ENCODE measurements around the gene TRIL. TPM values are rescaled to one million over a fixed set of nuclear protein-coding genes. Genes with fewer than 3 reads are reported as not detected.

The TRIL gene, protein sequence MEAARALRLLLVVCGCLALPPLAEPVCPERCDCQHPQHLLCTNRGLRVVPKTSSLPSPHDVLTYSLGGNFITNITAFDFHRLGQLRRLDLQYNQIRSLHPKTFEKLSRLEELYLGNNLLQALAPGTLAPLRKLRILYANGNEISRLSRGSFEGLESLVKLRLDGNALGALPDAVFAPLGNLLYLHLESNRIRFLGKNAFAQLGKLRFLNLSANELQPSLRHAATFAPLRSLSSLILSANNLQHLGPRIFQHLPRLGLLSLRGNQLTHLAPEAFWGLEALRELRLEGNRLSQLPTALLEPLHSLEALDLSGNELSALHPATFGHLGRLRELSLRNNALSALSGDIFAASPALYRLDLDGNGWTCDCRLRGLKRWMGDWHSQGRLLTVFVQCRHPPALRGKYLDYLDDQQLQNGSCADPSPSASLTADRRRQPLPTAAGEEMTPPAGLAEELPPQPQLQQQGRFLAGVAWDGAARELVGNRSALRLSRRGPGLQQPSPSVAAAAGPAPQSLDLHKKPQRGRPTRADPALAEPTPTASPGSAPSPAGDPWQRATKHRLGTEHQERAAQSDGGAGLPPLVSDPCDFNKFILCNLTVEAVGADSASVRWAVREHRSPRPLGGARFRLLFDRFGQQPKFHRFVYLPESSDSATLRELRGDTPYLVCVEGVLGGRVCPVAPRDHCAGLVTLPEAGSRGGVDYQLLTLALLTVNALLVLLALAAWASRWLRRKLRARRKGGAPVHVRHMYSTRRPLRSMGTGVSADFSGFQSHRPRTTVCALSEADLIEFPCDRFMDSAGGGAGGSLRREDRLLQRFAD
- 0.33 and 0.79 TPM in 2 replicates for total RNA-seq

DNA sequence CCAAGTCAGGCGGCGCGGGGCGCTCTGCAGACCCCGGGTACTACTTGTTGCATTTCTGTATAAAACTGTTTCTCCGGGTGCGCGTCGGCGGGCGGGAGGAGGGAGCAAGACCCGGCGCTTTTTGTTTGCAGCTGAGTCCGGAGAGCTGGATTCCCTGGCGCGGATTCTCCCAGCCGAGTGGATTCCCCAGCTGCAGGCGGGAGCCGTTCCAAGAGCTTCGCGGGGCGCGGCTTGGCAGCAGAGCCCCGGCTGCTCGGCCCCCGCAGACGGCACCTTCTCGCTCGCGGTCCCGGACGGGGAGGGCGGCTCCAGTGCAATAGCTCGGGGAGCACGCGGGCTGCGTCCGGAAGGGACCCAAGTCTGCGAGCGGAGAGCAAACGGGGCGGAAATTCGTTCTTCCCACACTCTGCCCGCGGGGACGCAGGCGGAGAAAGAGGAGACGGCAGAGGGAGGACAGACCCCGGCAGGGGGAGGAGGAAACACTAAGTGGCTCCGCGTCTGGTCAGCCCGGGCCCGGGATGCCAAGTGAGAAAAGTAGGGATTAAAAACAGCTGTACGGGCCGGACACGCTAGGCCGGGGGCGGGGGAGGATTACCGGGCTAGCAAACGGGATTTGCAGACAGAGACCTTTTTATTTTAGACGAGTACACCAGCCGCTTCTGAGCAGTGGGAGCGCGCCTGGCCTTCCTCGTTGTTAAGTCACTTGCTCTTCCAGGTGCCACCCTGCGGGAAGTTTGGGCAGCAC lies at the start of gene TRIL:
TRIL (minus strand) TSS at position 96 of the 745 bp plus-strand sequence. CDS start 284 bp downstream, outside the sequence.

Other genes starting within 250 kb of the TRIL start
- gene CPVL, start 188.2 kb upstream of the TRIL start, total RNA-seq = 11.4 and 15.4 TPM in 2 replicates
- 16.1 and 25.5 TPM in 2 replicates for gene CHN2, start 236.4 kb upstream of the TRIL start, total RNA-seq